Thyroid gland (tissue), 4 donors: ENCODE data around the gene BRDT. TPM values are rescaled to one million over a fixed set of nuclear protein-coding genes. Genes with fewer than 3 reads are reported as not detected.

ENCODE experiments used
- DNase-seq, 2 donors: peaks; one replicate each; pipeline ENCODE4 v3.0.0-alpha.2; 2019
- H3K27ac ChIP-seq, 3 donors: fragments of 200-600 bp; sonication (generic); 1 replicate in 2 of 3; 2 replicates in 1 of 3; pipeline ENCODE4 v1.5.1; 2016 to 2019; ENCODE audit warnings: mild to moderate bottlenecking in 1 of 3, moderate library complexity in 1 of 3
- H3K27me3 ChIP-seq: fragments of 200-600 bp; sonication (generic); one replicate; pipeline ENCODE4 v1.5.1; 2019
- H3K36me3 ChIP-seq, 2 donors: fragments of 200-600 bp; sonication (generic); one replicate each; pipeline ENCODE4 v1.5.1; 2016 to 2019
- H3K4me1 ChIP-seq, 2 donors: fragments of 200-600 bp; sonication (generic); one replicate each; pipeline ENCODE4 v1.5.1; 2017 to 2019
- H3K4me3 ChIP-seq, 3 donors: fragments of 200-600 bp; sonication (generic); replicated peaks in 1 of 3; 1 replicate in 2 of 3; 2 replicates in 1 of 3; pipeline ENCODE4 v1.5.1; 2016; ENCODE audit warnings: mild to moderate bottlenecking in 1 of 3
- H3K9me3 ChIP-seq: fragments of 200-600 bp; sonication (generic); one replicate; pipeline ENCODE4 v1.5.1; 2017
- CTCF ChIP-seq, 6 experiments: fragments of 200-600 bp in 3 of 6; fragments of 450-650 bp in 3 of 6; sonication (generic) in 3 of 6; IDR thresholded peaks; one replicate each; pipeline ENCODE4 v1.5.1; 2016 to 2019; ENCODE audit warnings: antibody characterized with exemption in 6 of 6, mild to moderate bottlenecking in 2 of 6, inconsistent platforms in 1 of 6, moderate library complexity in 1 of 6
- POLR2A ChIP-seq, 2 donors: fragments of 450-650 bp; IDR thresholded peaks; one replicate each; pipeline ENCODE4 v1.6.1; 2017; ENCODE audit warnings: antibody characterized with exemption in 2 of 2, mild to moderate bottlenecking in 2 of 2, moderate library complexity in 1 of 2
- WGBS, 2 donors: methylation state at CpG; one replicate each; pipeline ENCODE4 v1.1.5; 2017; 5-methylcytosine and 5-hydroxymethylcytosine counted together
- intact Hi-C: fragments of 100-400 bp; cut with DNase I; formaldehyde crosslinking; loops from one replicate; pipeline ENCODE4 v1.15.1; 2023
- total RNA-seq, 4 donors: library from RNA; depleted of rRNA; stranded (reverse); fragments of >200 nt; gene quantifications; one replicate each; pipeline ENCODE4 v1.2.3, GENCODE V29; 2016

The BRDT gene
- total RNA-seq: under 1 TPM in 1 of 4 donors, not detected in 3; 0.81 TPM

- DNase-seq: no peak
- no peak for TF ChIP-seq POLR2A (IDR thresholded peaks at IDR 0.05)
- no peak for TF ChIP-seq CTCF (IDR thresholded peaks at IDR 0.05)
Observed at GRCh38 chr1:91949356-91949699, at the start of gene BRDT. Gene BRDT, plus strand, starts transcription at chr1:91949401. Its CDS starts 13,354 bp downstream, at chr1:91962755.

GRCh38 chr1:91900562-91900961 is 48.6 kb upstream of the BRDT start:
- intact Hi-C loops: no loop called here
- TF ChIP-seq CTCF (IDR thresholded peaks at IDR 0.05) (no peak), POLR2A (IDR thresholded peaks at IDR 0.05) (no peak)
- Histone ChIP-seq H3K27ac (no peak overlapping the region), H3K27me3 (no peaks in the 10 kb centered on the region), H3K9me3 (no peaks in the 10 kb centered on the region), H3K4me1 (no peaks in the 10 kb centered on the region), H3K36me3 (no peaks in the 10 kb centered on the region), H3K4me3 (no peak overlapping the region)
- 96 to 97% methylated on average over 1 of the region's 1 CpG for WGBS, 2 donors
- no peak for DNase-seq

More at GRCh38 chr1:91949356-91949699, at the start of gene BRDT:
- Histone ChIP-seq H3K36me3 (no peaks in the 10 kb centered on the region), H3K9me3 (no peaks in the 10 kb centered on the region), H3K27ac (no peak within 1 kb of the TSS), H3K4me3 (no peak within 1 kb of the TSS), H3K4me1 (no peaks in the 10 kb centered on the region), H3K27me3 (no peaks in the 10 kb centered on the region)
- 91 to 93% methylated on average over 20 to 23 of the region's 23 CpGs for WGBS, 2 donors
- intact Hi-C loops: no loop called here

- no peaks in the 10 kb centered on the region for H3K36me3 ChIP-seq
- H3K4me1 ChIP-seq: no peaks in the 10 kb centered on the region
- H3K27ac ChIP-seq: no peak overlapping the region
- no peak for DNase-seq
- no peaks in the 10 kb centered on the region for H3K27me3 ChIP-seq
- intact Hi-C loops: no loop called here
- TF ChIP-seq POLR2A (IDR thresholded peaks at IDR 0.05) (no peak), CTCF (IDR thresholded peaks at IDR 0.05) (no peak)
- no peaks in the 10 kb centered on the region for H3K9me3 ChIP-seq
- no peak overlapping the region for H3K4me3 ChIP-seq
Observed at GRCh38 chr1:91901231-91901630, 48.0 kb upstream of the BRDT start.

GRCh38 chr1:91912266-91912665 is 36.9 kb upstream of the BRDT start:
- no peaks in the 10 kb centered on the region for H3K4me1 ChIP-seq
- no peaks in the 10 kb centered on the region for H3K9me3 ChIP-seq
- no peaks in the 10 kb centered on the region for H3K27me3 ChIP-seq
- TF ChIP-seq CTCF (IDR thresholded peaks at IDR 0.05): no peak
- TF ChIP-seq POLR2A (IDR thresholded peaks at IDR 0.05): no peak
- intact Hi-C loops: no loop called here
- 82 to 85% methylated on average over 1 of the region's 1 CpG for WGBS, 2 donors
- DNase-seq: no peak
- H3K4me3 ChIP-seq: no peak overlapping the region
- no peak overlapping the region for H3K27ac ChIP-seq
- no peaks in the 10 kb centered on the region for H3K36me3 ChIP-seq

GRCh38 chr1:91913018-91913417 is 36.2 kb upstream of the BRDT start:
- Histone ChIP-seq H3K4me3 (no peak overlapping the region), H3K27me3 (no peaks in the 10 kb centered on the region), H3K9me3 (no peaks in the 10 kb centered on the region), H3K27ac (no peak overlapping the region), H3K4me1 (no peaks in the 10 kb centered on the region), H3K36me3 (no peaks in the 10 kb centered on the region)
- no peak for DNase-seq
- WGBS, 2 donors: 74 to 80% methylated on average over 3 of the region's 3 CpGs
- intact Hi-C loops: no loop called here
- TF ChIP-seq CTCF (IDR thresholded peaks at IDR 0.05): no peak
- no peak for TF ChIP-seq POLR2A (IDR thresholded peaks at IDR 0.05)
